ENCODE results near the gene SEMA5A.

Gene SEMA5A, protein sequence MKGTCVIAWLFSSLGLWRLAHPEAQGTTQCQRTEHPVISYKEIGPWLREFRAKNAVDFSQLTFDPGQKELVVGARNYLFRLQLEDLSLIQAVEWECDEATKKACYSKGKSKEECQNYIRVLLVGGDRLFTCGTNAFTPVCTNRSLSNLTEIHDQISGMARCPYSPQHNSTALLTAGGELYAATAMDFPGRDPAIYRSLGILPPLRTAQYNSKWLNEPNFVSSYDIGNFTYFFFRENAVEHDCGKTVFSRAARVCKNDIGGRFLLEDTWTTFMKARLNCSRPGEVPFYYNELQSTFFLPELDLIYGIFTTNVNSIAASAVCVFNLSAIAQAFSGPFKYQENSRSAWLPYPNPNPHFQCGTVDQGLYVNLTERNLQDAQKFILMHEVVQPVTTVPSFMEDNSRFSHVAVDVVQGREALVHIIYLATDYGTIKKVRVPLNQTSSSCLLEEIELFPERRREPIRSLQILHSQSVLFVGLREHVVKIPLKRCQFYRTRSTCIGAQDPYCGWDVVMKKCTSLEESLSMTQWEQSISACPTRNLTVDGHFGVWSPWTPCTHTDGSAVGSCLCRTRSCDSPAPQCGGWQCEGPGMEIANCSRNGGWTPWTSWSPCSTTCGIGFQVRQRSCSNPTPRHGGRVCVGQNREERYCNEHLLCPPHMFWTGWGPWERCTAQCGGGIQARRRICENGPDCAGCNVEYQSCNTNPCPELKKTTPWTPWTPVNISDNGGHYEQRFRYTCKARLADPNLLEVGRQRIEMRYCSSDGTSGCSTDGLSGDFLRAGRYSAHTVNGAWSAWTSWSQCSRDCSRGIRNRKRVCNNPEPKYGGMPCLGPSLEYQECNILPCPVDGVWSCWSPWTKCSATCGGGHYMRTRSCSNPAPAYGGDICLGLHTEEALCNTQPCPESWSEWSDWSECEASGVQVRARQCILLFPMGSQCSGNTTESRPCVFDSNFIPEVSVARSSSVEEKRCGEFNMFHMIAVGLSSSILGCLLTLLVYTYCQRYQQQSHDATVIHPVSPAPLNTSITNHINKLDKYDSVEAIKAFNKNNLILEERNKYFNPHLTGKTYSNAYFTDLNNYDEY

GRCh38 chr5:9545992-9546851 is at the start of gene SEMA5A:
Gene SEMA5A (minus strand): TSS chr5:9546075. CDS start chr5:9379946, 166,129 bp downstream.
- Histone ChIP-seq H3K4me1 (ENCODE audit: control insufficient read depth in 5 of 5, insufficient read depth in 5 of 5, low read length in 5 of 5) (peaks cover 0 to 36% (median 32%) of the 10 kb centered on the region in 5 donors), H3K27me3 (ENCODE audit: control insufficient read depth in 5 of 5, insufficient read depth in 4 of 5, low read length in 5 of 5) (peaks cover 3 to 9% (median 6%) of the 10 kb centered on the region in 5 donors), H3K9ac (ENCODE audit: low read length in 5 of 5) (peak within 1 kb of the TSS; percentile 38 to 91 (median 77))

GRCh38 chr5:9594913-9595312 is 49.0 kb upstream of the SEMA5A start:
- Histone ChIP-seq H3K4me3 (ENCODE audit: low read depth in 1 of 5, low read length in 5 of 5) (no peak overlapping the region), H3K27ac (ENCODE audit: low read depth, low read length) (no peak overlapping the region), H3K4me1 (ENCODE audit: control insufficient read depth in 5 of 5, insufficient read depth in 5 of 5, low read length in 5 of 5) (no peaks in the 10 kb centered on the region), H3K9me3 (ENCODE audit: control insufficient read depth in 5 of 5, low read length in 5 of 5) (no peaks in the 10 kb centered on the region), H3K9ac (ENCODE audit: low read length in 5 of 5) (no peak overlapping the region), H3K36me3 (ENCODE audit: control insufficient read depth in 5 of 5, insufficient read depth in 5 of 5, low read length in 5 of 5) (no peaks in the 10 kb centered on the region), H3K27me3 (ENCODE audit: control insufficient read depth in 5 of 5, insufficient read depth in 4 of 5, low read length in 5 of 5) (no peaks in the 10 kb centered on the region)

More at GRCh38 chr5:9545992-9546851, at the start of gene SEMA5A:
- Histone ChIP-seq H3K36me3 (ENCODE audit: control insufficient read depth in 5 of 5, insufficient read depth in 5 of 5, low read length in 5 of 5) (peaks cover 6 to 15% (median 10%) of the 10 kb centered on the region in 5 donors), H3K9me3 (ENCODE audit: control insufficient read depth in 5 of 5, low read length in 5 of 5) (no peaks in the 10 kb centered on the region), H3K27ac (ENCODE audit: low read depth, low read length) (peak within 1 kb of the TSS; percentile 81), H3K4me3 (ENCODE audit: low read depth in 1 of 5, low read length in 5 of 5) (peak within 1 kb of the TSS; percentile 67 to 85 (median 74))

DNA sequence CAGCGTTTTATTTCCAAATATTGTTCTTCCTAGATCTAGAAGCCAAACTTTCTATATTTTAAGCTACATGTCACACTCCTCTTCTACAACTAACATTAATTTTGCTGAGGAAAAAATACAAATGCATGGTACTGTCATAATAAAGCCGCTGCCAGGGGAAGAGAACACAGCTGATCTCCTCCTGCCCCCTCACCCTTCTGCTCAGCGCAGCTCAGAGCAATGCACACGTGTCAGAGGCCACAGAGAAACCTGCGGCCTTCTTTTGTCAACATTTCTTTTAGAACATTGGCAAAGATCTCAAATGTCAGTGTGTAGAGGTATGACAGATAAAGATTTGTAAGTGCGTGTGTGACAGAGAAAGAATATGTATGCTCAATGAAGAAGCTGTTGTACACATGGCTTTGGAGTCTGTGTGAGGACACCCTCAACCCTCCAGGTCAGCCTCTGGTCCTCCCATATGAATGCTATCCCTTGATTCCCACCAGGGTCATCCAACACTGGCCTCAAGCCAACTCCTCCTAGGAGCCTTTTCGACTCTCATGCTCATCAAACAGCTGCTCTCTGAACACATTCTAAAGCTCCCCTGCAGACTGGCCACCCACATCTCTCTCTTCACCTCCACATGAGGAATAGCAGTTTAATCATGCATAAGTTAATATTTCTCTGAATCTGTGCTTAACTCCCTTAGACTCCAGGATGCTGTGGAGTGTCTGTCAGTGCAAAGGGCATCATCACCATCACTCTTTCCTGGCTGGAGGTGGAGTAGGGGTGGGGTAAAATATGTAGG is 43.4 kb upstream of the SEMA5A start:
- Histone ChIP-seq H3K9ac (ENCODE audit: low read length in 5 of 5) (no peak overlapping the region), H3K9me3 (ENCODE audit: control insufficient read depth in 5 of 5, low read length in 5 of 5) (no peaks in the 10 kb centered on the region), H3K27me3 (ENCODE audit: control insufficient read depth in 5 of 5, insufficient read depth in 4 of 5, low read length in 5 of 5) (no peaks in the 10 kb centered on the region), H3K4me1 (ENCODE audit: control insufficient read depth in 5 of 5, insufficient read depth in 5 of 5, low read length in 5 of 5) (no peaks in the 10 kb centered on the region), H3K36me3 (ENCODE audit: control insufficient read depth in 5 of 5, insufficient read depth in 5 of 5, low read length in 5 of 5) (no peaks in the 10 kb centered on the region), H3K4me3 (ENCODE audit: low read depth in 1 of 5, low read length in 5 of 5) (no peak overlapping the region), H3K27ac (ENCODE audit: low read depth, low read length) (no peak overlapping the region)

DNA sequence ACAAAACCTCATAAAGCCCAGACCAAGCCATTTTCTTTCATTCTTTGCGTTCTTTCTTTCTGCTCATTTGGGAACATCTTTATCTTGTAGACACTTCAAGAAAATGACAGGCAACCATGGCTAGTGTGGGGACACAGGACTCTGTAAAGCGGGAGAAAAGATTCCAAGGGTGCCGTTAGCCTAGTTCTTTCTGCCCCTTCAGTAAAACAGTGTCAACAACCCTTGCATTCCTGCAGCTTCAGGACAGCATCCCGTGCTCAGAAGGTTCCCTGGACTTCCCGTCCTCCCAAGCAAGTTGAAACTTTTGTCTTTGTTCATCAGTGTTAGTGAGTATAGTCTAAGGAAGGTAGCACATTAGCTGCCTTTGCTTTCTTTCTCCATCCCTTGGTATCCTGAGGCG is 42.4 kb upstream of the SEMA5A start:
- Histone ChIP-seq H3K27ac (ENCODE audit: low read depth, low read length) (no peak overlapping the region), H3K9me3 (ENCODE audit: control insufficient read depth in 5 of 5, low read length in 5 of 5) (no peaks in the 10 kb centered on the region), H3K9ac (ENCODE audit: low read length in 5 of 5) (no peak overlapping the region), H3K27me3 (ENCODE audit: control insufficient read depth in 5 of 5, insufficient read depth in 4 of 5, low read length in 5 of 5) (no peaks in the 10 kb centered on the region), H3K36me3 (ENCODE audit: control insufficient read depth in 5 of 5, insufficient read depth in 5 of 5, low read length in 5 of 5) (no peaks in the 10 kb centered on the region), H3K4me1 (ENCODE audit: control insufficient read depth in 5 of 5, insufficient read depth in 5 of 5, low read length in 5 of 5) (no peaks in the 10 kb centered on the region), H3K4me3 (ENCODE audit: low read depth in 1 of 5, low read length in 5 of 5) (no peak overlapping the region)

DNA sequence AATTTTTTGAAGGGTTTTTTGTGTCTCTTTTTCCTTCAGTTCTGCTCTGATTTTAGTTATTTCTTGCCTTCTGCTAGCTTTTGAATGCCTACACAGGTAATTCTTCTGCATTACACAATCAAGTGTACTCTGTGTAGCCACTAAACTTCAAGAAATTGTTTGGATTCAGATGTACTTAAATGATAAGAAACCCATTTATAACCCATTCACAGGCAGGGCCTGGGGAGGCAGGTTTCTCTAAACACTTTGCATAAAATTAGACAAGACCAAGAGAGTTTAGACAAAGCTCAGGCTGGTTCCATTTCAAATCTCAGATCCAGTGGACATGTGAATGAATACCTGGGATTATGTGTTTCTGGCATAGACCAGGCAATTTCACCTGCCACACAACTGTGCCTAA is 41.3 kb upstream of the SEMA5A start:
- Histone ChIP-seq H3K4me3 (ENCODE audit: low read depth in 1 of 5, low read length in 5 of 5) (no peak overlapping the region), H3K9ac (ENCODE audit: low read length in 5 of 5) (no peak overlapping the region), H3K27me3 (ENCODE audit: control insufficient read depth in 5 of 5, insufficient read depth in 4 of 5, low read length in 5 of 5) (no peaks in the 10 kb centered on the region), H3K27ac (ENCODE audit: low read depth, low read length) (no peak overlapping the region), H3K36me3 (ENCODE audit: control insufficient read depth in 5 of 5, insufficient read depth in 5 of 5, low read length in 5 of 5) (no peaks in the 10 kb centered on the region), H3K9me3 (ENCODE audit: control insufficient read depth in 5 of 5, low read length in 5 of 5) (no peaks in the 10 kb centered on the region), H3K4me1 (ENCODE audit: control insufficient read depth in 5 of 5, insufficient read depth in 5 of 5, low read length in 5 of 5) (no peaks in the 10 kb centered on the region)

- Histone ChIP-seq H3K4me3 (ENCODE audit: low read depth in 1 of 5, low read length in 5 of 5) (no peak overlapping the region), H3K27ac (ENCODE audit: low read depth, low read length) (no peak overlapping the region), H3K36me3 (ENCODE audit: control insufficient read depth in 5 of 5, insufficient read depth in 5 of 5, low read length in 5 of 5) (no peaks in the 10 kb centered on the region), H3K27me3 (ENCODE audit: control insufficient read depth in 5 of 5, insufficient read depth in 4 of 5, low read length in 5 of 5) (no peaks in the 10 kb centered on the region), H3K4me1 (ENCODE audit: control insufficient read depth in 5 of 5, insufficient read depth in 5 of 5, low read length in 5 of 5) (no peaks in the 10 kb centered on the region), H3K9ac (ENCODE audit: low read length in 5 of 5) (no peak overlapping the region), H3K9me3 (ENCODE audit: control insufficient read depth in 5 of 5, low read length in 5 of 5) (peaks cover 0 to 7% (median 0%) of the 10 kb centered on the region in 5 donors)
Observed at GRCh38 chr5:9582406-9582805, 36.5 kb upstream of the SEMA5A start.

GRCh38 chr5:9573796-9574195 is 27.9 kb upstream of the SEMA5A start:
- Histone ChIP-seq H3K27ac (ENCODE audit: low read depth, low read length) (no peak overlapping the region), H3K27me3 (ENCODE audit: control insufficient read depth in 5 of 5, insufficient read depth in 4 of 5, low read length in 5 of 5) (peaks cover 0 to 3% (median 0%) of the 10 kb centered on the region in 5 donors), H3K4me3 (ENCODE audit: low read depth in 1 of 5, low read length in 5 of 5) (no peak overlapping the region), H3K9me3 (ENCODE audit: control insufficient read depth in 5 of 5, low read length in 5 of 5) (peaks cover 0 to 7% (median 0%) of the 10 kb centered on the region in 5 donors), H3K9ac (ENCODE audit: low read length in 5 of 5) (no peak overlapping the region), H3K4me1 (ENCODE audit: control insufficient read depth in 5 of 5, insufficient read depth in 5 of 5, low read length in 5 of 5) (no peaks in the 10 kb centered on the region), H3K36me3 (ENCODE audit: control insufficient read depth in 5 of 5, insufficient read depth in 5 of 5, low read length in 5 of 5) (no peaks in the 10 kb centered on the region)

- no peaks in the 10 kb centered on the region for H3K36me3 ChIP-seq (ENCODE audit: control insufficient read depth in 5 of 5, insufficient read depth in 5 of 5, low read length in 5 of 5)
Observed at GRCh38 chr5:9572246-9572645, 26.4 kb upstream of the SEMA5A start.

GRCh38 chr5:9570876-9571275 is 25.0 kb upstream of the SEMA5A start:
- no peaks in the 10 kb centered on the region for H3K9me3 ChIP-seq (ENCODE audit: control insufficient read depth in 5 of 5, low read length in 5 of 5)
- no peak overlapping the region for H3K4me3 ChIP-seq (ENCODE audit: low read depth in 1 of 5, low read length in 5 of 5)
- no peaks in the 10 kb centered on the region for H3K4me1 ChIP-seq (ENCODE audit: control insufficient read depth in 5 of 5, insufficient read depth in 5 of 5, low read length in 5 of 5)
- H3K27me3 ChIP-seq (ENCODE audit: control insufficient read depth in 5 of 5, insufficient read depth in 4 of 5, low read length in 5 of 5) = peaks cover 0 to 3% (median 0%) of the 10 kb centered on the region in 5 donors
- no peaks in the 10 kb centered on the region for H3K36me3 ChIP-seq (ENCODE audit: control insufficient read depth in 5 of 5, insufficient read depth in 5 of 5, low read length in 5 of 5)
- no peak overlapping the region for H3K27ac ChIP-seq (ENCODE audit: low read depth, low read length)
- no peak overlapping the region for H3K9ac ChIP-seq (ENCODE audit: low read length in 5 of 5)

More at GRCh38 chr5:9572246-9572645, 26.4 kb upstream of the SEMA5A start:
- Histone ChIP-seq H3K9ac (ENCODE audit: low read length in 5 of 5) (no peak overlapping the region), H3K4me3 (ENCODE audit: low read depth in 1 of 5, low read length in 5 of 5) (no peak overlapping the region), H3K27me3 (ENCODE audit: control insufficient read depth in 5 of 5, insufficient read depth in 4 of 5, low read length in 5 of 5) (peaks cover 0 to 3% (median 0%) of the 10 kb centered on the region in 5 donors), H3K27ac (ENCODE audit: low read depth, low read length) (no peak overlapping the region), H3K9me3 (ENCODE audit: control insufficient read depth in 5 of 5, low read length in 5 of 5) (no peaks in the 10 kb centered on the region), H3K4me1 (ENCODE audit: control insufficient read depth in 5 of 5, insufficient read depth in 5 of 5, low read length in 5 of 5) (no peaks in the 10 kb centered on the region)
